HG03159 (cell line): ENCODE measurements around the gene MYL5.
"Not testable (repeated sequence)": the region's sequence is repeated elsewhere in the genome, so short reads cannot be mapped to it uniquely, and the experiment has no call there.

Experiments used
- ATAC-seq: cut with Tn5 transposase; IDR thresholded peaks from one replicate; pipeline ENCODE4 v1.9.1; 2021; ENCODE audit warnings: mild to moderate bottlenecking, moderate library complexity; ENCODE audit not compliant: unreplicated experiment

MYL5 gene

GRCh38 chr4:674172-675035 lies at the start of gene MYL5, which contains the start of gene ATP5ME:
Gene MYL5 (plus strand): TSS chr4:674542. CDS start chr4:678027, 3,485 bp downstream.
Gene ATP5ME (minus strand): TSS chr4:674276. CDS start chr4:674247, 29 bp downstream.
- peak; percentile 82 for ATAC-seq

- ATAC-seq, result no peak
These were observed 49.4 kb upstream of the MYL5 start, which contains the start of gene PDE6B for GRCh38 chr4:624705-625590. Gene PDE6B (plus strand): TSS chr4:625573. CDS start chr4:625627, 54 bp downstream.

GRCh38 chr4:625631-626161 lies 48.6 kb upstream of the MYL5 start:
- no peak for ATAC-seq

- ATAC-seq, result no peak
These were observed 47.9 kb upstream of the MYL5 start for GRCh38 chr4:626201-627091.

GRCh38 chr4:627347-628125 lies 46.8 kb upstream of the MYL5 start:
- no peak for ATAC-seq

- no peak for ATAC-seq
These were observed 46.0 kb upstream of the MYL5 start for GRCh38 chr4:628311-628741.

- ATAC-seq, result no peak
These were observed 45.3 kb upstream of the MYL5 start for GRCh38 chr4:628821-629635.

GRCh38 chr4:629636-629914 lies 44.8 kb upstream of the MYL5 start:
- ATAC-seq, result no peak

- no peak for ATAC-seq
These were observed 44.3 kb upstream of the MYL5 start for GRCh38 chr4:629915-630641.

GRCh38 chr4:630656-631055 lies 43.7 kb upstream of the MYL5 start:
- ATAC-seq, result no peak

- ATAC-seq, result no peak
These were observed 42.0 kb upstream of the MYL5 start for GRCh38 chr4:632196-632790.

- no peak for ATAC-seq
These were observed 41.4 kb upstream of the MYL5 start for GRCh38 chr4:632926-633325.

GRCh38 chr4:633406-633805 lies 40.9 kb upstream of the MYL5 start:
- no peak for ATAC-seq

- ATAC-seq, result no peak
These were observed 40.3 kb upstream of the MYL5 start for GRCh38 chr4:633976-634598.

GRCh38 chr4:634599-634985 lies 39.8 kb upstream of the MYL5 start:
- no peak for ATAC-seq

GRCh38 chr4:635066-635835 lies 39.1 kb upstream of the MYL5 start:
- not testable (repeated sequence) for ATAC-seq
